K562 (cell line): ENCODE data around the gene PTK6. TPM values are rescaled to one million over a fixed set of nuclear protein-coding genes. Genes with fewer than 3 reads are reported as not detected.

Experiments used
- CHCHD3 ChIP-seq: fragments of 250-450 bp; sonication (Bioruptor Pico); IDR thresholded peaks from 2 replicates; pipeline ENCODE4 v2.1.2; 2022; ENCODE audit warnings: mild to moderate bottlenecking
- DIDO1 ChIP-seq: fragments of 450-650 bp; IDR thresholded peaks from 2 replicates; pipeline ENCODE4 v1.6.1; 2016; ENCODE audit warnings: low read depth, missing biosample characterization, missing genetic modification characterization
- EP300 ChIP-seq: IDR thresholded peaks from 2 replicates; pipeline ENCODE4 v1.6.1; 2012; ENCODE audit warnings: low read length, improper control_type of control experiment
- FOXA3 ChIP-seq, 2 experiments: fragments of 450-650 bp in 1 of 2; sonication (generic) in 1 of 2; formaldehyde crosslinking; IDR thresholded peaks in 1 of 2; conservative IDR thresholded peaks in 1 of 2; 2 replicates each; pipeline versions ENCODE4 v1.4.0 to v1.8.0; 2020 to 2022; ENCODE audit warnings: mild to moderate bottlenecking in 2 of 2, missing genetic modification reagents in 1 of 2
- FOXK2 ChIP-seq, 2 experiments: fragments of 450-650 bp; IDR thresholded peaks in 1 of 2; conservative IDR thresholded peaks in 1 of 2; 2 replicates each; pipeline ENCODE4 v1.6.1; 2016; ENCODE audit warnings: low read depth in 2 of 2, mild to moderate bottlenecking in 1 of 2
- GTF2A2 ChIP-seq: IDR thresholded peaks from 2 replicates; pipeline ENCODE4 v1.6.1; 2016; ENCODE audit warnings: mild to moderate bottlenecking, missing genetic modification characterization, missing compliant biosample characterization
- NCOR1 ChIP-seq: fragments of 450-650 bp; IDR thresholded peaks from 2 replicates; pipeline ENCODE4 v1.6.1; 2016; ENCODE audit warnings: mild to moderate bottlenecking, moderate library complexity
- NR2C2 ChIP-seq, 2 experiments: fragments of 200-800 bp in 1 of 2; sonication (Bioruptor generic) in 1 of 2; sonication (generic) in 1 of 2; formaldehyde crosslinking in 1 of 2; IDR thresholded peaks; 2 replicates each; pipeline versions ENCODE4 v1.6.1 to v1.8.0; 2016 to 2022; ENCODE audit warnings: mild to moderate bottlenecking in 1 of 2, missing compliant biosample characterization in 1 of 2, missing genetic modification characterization in 1 of 2, missing genetic modification reagents in 1 of 2
- PTRF ChIP-seq: fragments of 450-650 bp; IDR thresholded peaks from 2 replicates; pipeline ENCODE4 v1.6.1; 2016; ENCODE audit warnings: mild to moderate bottlenecking, missing genetic modification characterization, missing compliant biosample characterization
- RBFOX2 ChIP-seq: fragments of 200-400 bp; formaldehyde crosslinking; IDR thresholded peaks from 2 replicates; pipeline ENCODE4 v1.6.1; 2017; ENCODE audit warnings: low read depth, mild to moderate bottlenecking, low read length, moderate library complexity
- SRSF3 ChIP-seq: fragments of 200-400 bp; formaldehyde crosslinking; IDR thresholded peaks from 2 replicates; pipeline ENCODE4 v1.6.1; 2016; ENCODE audit warnings: mild to moderate bottlenecking, low read length, moderate library complexity; ENCODE audit not compliant: insufficient read depth
- STAT5B ChIP-seq: fragments of 250-450 bp; sonication (Bioruptor Pico); IDR thresholded peaks from 2 replicates; pipeline ENCODE4 v1.8.0; 2021; ENCODE audit warnings: mild to moderate bottlenecking, inconsistent platforms
- ZEB2 ChIP-seq: fragments of 450-650 bp; IDR thresholded peaks from 2 replicates; pipeline ENCODE4 v1.6.1; 2016
- ZSCAN29 ChIP-seq: fragments of 450-650 bp; IDR thresholded peaks from 2 replicates; pipeline ENCODE4 v1.6.1; 2017
- ZSCAN32 ChIP-seq: fragments of 450-650 bp; formaldehyde crosslinking; IDR thresholded peaks from 2 replicates; pipeline ENCODE4 v1.4.0; 2020; ENCODE audit warnings: mild to moderate bottlenecking, moderate library complexity
- polyA plus RNA-seq, 8 experiments: library from polyadenylated mRNA; depleted of rRNA in 4 of 8; stranded (reverse) in 5 of 8; unstranded in 3 of 8; fragments of >200 nt; fragmentation: Nextera tagmentation in 2 of 8; fragmentation: Illumina TruSeq in 1 of 8; extraction: Ambion mirVana in 2 of 8; extraction: Trizol in 1 of 8; gene quantifications; 2 replicates each; pipeline versions ENCODE4 v1.2.1 to v1.2.3, GENCODE V29; 2011 to 2014; ENCODE audit warnings: inconsistent platforms in 1 of 8, missing spikeins in 1 of 8
- total RNA-seq, 7 experiments: library from RNA; depleted of rRNA in 6 of 7; stranded (reverse); fragments of >200 nt in 6 of 7; fragmentation: Illumina TruSeq in 2 of 7; extraction: Trizol in 2 of 7; gene quantifications; 2 replicates each; pipeline versions ENCODE4 v1.2.1 to v1.2.3, GENCODE V29; 2011 to 2021; ENCODE audit warnings: low replicate concordance in 1 of 7
- TF ChIP-seq, protein P1 (sequence below): sonication (generic); formaldehyde crosslinking; IDR thresholded peaks from 2 replicates; pipeline ENCODE4 v1.8.0; 2022; ENCODE audit warnings: mild to moderate bottlenecking, missing genetic modification reagents
- TF ChIP-seq, protein P2 (sequence below), 2 experiments: fragments of 450-650 bp; formaldehyde crosslinking in 1 of 2; IDR thresholded peaks; 2 replicates each; pipeline versions ENCODE4 v1.4.0 to v1.6.1; 2014 to 2020; ENCODE audit warnings: mild to moderate bottlenecking in 2 of 2, borderline replicate concordance in 1 of 2, low read depth in 1 of 2
- TF ChIP-seq, protein P3 (sequence below): sonication (generic); formaldehyde crosslinking; IDR thresholded peaks from 2 replicates; pipeline ENCODE4 v1.8.0; 2022; ENCODE audit warnings: missing genetic modification reagents, mild to moderate bottlenecking, moderate library complexity, borderline replicate concordance

PTK6 gene
- total and polyA plus RNA-seq, 9 of the 15 experiments (the other 6 are each of a cell fraction or from before 2014, with no cell fraction given) = 0.07 TPM; not detected in 8

DNA sequence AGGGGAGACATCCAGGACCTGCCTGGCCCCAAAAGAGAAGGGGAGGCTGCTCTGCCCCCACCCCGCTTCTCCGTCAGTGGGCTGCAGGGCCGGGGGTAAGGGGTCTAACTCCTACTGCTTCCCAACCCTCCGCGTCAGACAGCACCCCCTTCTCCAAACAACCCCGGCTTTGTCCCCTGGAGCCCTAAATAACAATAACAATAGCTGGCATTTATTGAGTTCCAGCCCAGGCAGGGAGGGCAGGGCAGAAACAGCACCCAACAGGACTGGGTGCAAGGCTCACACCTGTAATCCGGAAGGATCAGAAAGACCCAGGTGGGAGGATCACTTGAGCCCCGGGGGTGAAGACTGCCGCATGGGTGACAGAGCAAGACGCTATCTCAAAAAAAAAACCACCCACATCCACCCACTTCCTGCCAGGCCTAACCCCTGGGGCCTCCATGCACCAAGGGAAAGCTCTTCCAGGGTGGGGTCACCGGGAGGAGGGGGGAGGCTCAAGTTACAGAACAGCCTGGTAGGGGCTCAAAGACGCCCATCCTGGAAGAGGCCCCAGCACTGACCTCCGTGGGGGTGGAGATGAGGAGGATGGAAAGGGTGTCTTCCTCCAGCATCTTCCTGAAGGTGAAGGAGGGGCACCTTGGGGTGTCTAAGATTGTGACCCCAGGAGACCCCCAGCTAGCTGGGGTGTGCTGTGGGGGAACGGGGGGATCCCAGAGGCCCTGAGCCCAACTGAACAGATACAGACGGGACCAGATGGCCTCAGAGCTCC lies 15.5 kb upstream of the PTK6 start (continued):
- TF ChIP-seq RBFOX2 (no peak), FOXA3 (CRISPR knock-in tag; conservative IDR thresholded peaks at IDR 0.05 in 1 of 2, IDR thresholded peaks at IDR 0.05 in 1 of 2) (no peak), GTF2A2 (tag) (no peak), SRSF3 (no peak), ZEB2 (peak; percentile 59; the same call in 1 of the 2 replicates), ZSCAN29 (no peak), FOXK2 (conservative IDR thresholded peaks at IDR 0.05 in 1 of 2, IDR thresholded peaks at IDR 0.05 in 1 of 2; ENCODE audit: low read depth in 2 of 2) (no peak), ZSCAN32 (CRISPR knock-in tag) (no peak), DIDO1 (tag) (no peak), NCOR1 (no peak), NR2C2 (CRISPR knock-in tag; IDR thresholded peaks at IDR 0.05) (no peak; the same call in 1 of the 2 replicates), NR2C2 (tag; IDR thresholded peaks at IDR 0.05) (peak; percentile 93), PTRF (no peak), STAT5B (no peak), CHCHD3 (CRISPR knock-in tag) (no peak), EP300 (peak; percentile 60; the same call in 1 of the 2 replicates)
- TF ChIP-seq, protein P1, sequence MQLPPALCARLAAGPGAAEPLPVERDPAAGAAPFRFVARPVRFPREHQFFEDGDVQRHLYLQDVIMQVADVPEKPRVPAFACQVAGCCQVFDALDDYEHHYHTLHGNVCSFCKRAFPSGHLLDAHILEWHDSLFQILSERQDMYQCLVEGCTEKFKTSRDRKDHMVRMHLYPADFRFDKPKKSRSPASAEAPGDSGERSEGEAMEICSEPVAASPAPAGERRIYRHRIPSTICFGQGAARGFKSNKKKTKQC = no peak
- TF ChIP-seq, protein P2, sequence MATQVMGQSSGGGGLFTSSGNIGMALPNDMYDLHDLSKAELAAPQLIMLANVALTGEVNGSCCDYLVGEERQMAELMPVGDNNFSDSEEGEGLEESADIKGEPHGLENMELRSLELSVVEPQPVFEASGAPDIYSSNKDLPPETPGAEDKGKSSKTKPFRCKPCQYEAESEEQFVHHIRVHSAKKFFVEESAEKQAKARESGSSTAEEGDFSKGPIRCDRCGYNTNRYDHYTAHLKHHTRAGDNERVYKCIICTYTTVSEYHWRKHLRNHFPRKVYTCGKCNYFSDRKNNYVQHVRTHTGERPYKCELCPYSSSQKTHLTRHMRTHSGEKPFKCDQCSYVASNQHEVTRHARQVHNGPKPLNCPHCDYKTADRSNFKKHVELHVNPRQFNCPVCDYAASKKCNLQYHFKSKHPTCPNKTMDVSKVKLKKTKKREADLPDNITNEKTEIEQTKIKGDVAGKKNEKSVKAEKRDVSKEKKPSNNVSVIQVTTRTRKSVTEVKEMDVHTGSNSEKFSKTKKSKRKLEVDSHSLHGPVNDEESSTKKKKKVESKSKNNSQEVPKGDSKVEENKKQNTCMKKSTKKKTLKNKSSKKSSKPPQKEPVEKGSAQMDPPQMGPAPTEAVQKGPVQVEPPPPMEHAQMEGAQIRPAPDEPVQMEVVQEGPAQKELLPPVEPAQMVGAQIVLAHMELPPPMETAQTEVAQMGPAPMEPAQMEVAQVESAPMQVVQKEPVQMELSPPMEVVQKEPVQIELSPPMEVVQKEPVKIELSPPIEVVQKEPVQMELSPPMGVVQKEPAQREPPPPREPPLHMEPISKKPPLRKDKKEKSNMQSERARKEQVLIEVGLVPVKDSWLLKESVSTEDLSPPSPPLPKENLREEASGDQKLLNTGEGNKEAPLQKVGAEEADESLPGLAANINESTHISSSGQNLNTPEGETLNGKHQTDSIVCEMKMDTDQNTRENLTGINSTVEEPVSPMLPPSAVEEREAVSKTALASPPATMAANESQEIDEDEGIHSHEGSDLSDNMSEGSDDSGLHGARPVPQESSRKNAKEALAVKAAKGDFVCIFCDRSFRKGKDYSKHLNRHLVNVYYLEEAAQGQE (IDR thresholded peaks at IDR 0.05; ENCODE audit: borderline replicate concordance) = 0 out of 2 replicates have a peak, but pooled peaks have one; percentile 5
- TF ChIP-seq, protein P2 (CRISPR knock-in tag; IDR thresholded peaks at IDR 0.05; ENCODE audit: low read depth) = no peak; the same call in 1 of the 2 replicates
- TF ChIP-seq, protein P3, sequence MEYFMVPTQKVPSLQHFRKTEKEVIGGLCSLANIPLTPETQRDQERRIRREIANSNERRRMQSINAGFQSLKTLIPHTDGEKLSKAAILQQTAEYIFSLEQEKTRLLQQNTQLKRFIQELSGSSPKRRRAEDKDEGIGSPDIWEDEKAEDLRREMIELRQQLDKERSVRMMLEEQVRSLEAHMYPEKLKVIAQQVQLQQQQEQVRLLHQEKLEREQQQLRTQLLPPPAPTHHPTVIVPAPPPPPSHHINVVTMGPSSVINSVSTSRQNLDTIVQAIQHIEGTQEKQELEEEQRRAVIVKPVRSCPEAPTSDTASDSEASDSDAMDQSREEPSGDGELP = peak; percentile 26
